GM19397 (cell line): Measurements from ENCODE around the gene SFTPA1.
"Not testable (repeated sequence)": the region's sequence is repeated elsewhere in the genome, so short reads cannot be mapped to it uniquely, and the experiment has no call there.

Source experiments
- ATAC-seq: cut with Tn5 transposase; IDR thresholded peaks from one replicate; pipeline ENCODE4 v1.9.1; 2021; ENCODE audit warnings: mild to moderate bottlenecking, moderate library complexity; ENCODE audit not compliant: unreplicated experiment

The SFTPA1 gene

DNA sequence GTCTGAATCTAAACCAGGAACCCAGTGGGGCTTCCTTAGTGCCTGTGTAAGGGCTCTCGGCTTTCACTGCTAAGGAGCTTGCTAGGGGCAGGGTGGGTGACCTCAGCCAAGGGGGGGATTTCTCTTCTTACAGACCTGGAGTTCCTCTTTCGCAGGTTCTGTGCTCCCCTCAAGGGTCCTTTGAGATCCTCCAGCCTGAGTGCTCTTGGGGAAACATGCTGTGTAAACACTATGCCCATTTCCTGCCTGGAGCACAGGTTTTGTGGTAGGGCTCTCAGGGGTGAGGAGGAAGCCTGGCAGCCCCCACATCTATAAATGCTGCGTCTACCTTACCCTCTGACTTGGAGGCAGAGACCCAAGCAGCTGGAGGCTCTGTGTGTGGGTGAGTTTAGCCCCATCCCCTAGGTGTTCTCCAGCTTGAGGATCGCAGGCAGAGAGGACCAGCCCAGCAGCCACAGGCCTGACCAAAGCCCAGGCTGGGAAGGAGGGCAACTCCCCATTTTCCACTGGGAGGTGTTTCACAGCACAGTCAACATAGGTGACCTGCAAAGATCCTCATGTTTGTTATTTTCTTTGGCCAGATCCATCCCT lies at the start of gene SFTPA1:
SFTPA1 (plus strand) TSS at position 339 of the 591 bp plus-strand sequence. CDS start 887 bp downstream, outside the sequence.
- ATAC-seq: no peak

DNA sequence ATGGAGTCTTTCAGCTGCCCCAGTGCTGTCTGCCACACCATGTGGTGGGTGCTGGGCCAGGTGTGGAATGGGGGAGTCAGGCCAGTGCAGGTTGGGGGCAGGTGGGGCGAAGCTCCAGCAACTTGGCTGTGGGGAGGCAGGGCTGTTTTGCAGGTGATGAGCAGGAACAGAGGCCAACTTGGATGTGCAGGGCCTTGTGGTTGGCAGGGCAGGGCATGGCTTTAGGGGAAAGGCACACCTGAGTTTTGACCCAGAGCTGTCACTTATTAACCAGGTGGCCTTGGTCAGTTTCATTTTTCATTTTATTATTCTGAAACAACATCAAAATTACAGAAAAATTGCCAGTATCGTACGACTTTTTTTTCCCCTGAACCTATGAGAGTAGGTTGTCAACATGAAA lies 49.5 kb upstream of the SFTPA1 start:
- no peak for ATAC-seq

DNA sequence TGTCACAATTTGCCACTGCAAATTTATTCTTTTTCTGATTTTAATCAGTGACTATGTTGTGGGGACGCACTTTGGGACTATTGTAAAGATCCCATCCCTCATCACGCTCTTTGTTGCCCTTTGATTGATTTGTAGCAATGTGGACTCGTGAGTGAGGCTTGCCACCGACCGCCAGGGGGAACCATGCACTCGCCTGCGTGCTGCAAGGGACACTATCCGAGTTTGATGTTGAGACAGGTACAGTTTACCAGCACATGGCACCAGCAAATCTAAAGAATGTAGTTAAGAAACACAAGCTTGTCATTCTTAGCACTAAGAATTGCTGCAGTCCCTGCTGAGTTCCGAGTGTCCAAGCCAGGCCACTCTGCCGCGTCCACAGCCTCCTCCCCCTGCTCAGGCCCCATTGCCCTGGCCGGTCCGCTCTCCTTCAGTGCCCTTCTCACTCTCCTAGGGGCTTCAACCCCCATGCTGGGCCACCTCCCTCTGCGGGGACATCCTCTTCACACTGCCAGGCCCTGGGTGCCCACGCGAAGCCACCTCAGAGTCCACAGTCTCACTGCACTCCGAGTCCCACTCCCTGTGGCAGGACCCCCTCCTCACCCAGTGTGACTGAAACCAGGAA lies 48.5 kb upstream of the SFTPA1 start:
- peak; percentile 68 for ATAC-seq

DNA sequence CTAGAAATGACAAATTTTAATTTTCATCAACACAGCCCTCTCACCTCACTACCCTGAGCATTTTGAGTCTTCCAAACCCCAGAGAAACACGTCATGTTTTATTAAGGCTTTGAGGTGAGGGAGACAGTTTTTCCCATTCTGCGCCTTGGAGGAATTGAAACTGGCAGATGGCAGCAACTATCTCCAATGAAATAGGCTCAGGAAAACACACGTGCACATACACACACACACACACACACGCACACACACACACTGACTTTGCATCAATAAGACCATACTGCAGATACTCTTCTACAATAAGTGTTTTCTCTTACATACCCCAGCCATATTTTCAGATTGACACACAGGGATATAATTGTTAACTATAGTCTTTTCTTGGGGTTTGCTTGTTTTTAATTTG lies 47.3 kb upstream of the SFTPA1 start:
- ATAC-seq: no peak

DNA sequence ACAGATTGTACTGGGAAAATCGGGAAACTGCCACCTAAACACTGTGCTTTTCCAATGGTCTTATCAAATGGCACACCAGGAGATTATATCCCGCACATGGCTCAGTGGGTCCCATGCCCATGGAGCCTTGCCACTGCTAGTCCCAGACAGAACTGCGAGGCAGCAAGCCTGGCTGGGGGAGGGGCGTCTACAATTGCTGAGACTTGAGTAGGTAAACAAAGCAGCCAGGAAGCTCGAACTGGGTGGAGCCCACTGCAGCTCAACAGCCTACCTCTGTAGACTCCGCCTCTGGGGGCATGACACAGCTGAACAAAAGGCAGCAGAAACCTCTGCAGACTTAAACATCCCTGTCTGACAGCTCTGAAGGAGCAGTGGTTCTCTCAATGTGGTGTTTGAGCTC lies 40.1 kb upstream of the SFTPA1 start:
- ATAC-seq: not testable (repeated sequence)

DNA sequence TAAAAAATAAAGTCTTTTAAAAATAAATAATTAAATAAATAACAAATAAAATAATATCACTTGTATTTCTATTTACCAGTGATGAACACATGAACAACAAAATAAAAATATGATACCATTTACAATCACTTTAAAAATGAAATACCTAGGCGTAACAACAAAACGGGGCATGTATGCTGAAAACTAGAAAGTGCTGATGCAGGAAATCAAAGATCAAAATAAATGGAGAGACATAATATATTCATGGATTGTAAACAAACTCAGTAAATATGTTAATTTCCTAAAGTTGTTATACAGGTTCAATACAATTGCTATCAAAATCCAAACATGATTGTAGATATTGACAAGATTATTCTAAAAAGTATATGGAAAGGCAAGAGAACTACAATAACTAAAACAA lies 31.4 kb upstream of the SFTPA1 start:
- no peak for ATAC-seq

DNA sequence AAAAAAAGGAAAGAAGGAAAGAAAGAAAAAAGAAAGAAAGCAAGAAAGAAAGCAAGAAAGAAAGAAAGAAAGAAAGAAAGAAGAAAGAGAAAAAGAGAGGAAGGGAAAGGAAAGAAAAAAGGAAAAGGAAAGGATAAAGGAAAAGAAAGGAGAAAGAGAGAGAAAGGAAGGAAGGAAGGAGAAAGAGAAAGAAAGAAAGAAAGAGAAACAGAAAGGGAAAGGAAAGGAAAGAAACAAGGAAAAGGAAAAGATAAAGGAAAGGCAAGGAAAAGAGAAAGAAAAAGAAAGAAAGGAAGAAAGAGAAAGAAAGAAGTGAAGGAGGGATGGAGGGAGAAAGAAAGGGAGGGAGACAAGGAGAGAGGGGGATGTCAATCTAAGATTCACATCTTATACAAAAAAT lies 29.7 kb upstream of the SFTPA1 start:
- no peak for ATAC-seq

DNA sequence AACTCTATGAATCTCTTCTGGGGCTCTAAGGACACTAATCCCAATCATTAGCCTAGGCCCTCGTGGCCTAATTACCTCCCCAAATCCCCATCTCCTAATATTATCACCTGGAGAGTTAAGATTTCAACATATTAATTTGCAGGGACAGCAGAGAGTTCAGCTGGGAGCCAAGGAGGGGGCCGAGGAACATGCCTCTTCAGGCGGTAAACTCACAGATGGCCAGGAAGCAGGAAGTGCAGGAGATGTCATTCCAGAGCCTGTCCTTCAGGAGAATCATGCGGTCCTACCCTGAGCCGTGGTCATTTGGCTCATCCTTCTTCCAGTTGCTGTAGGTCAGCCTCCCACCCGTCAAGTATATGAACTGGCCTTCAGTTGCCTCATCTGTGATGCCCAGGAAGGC lies 28.6 kb upstream of the SFTPA1 start:
- ATAC-seq: no peak

DNA sequence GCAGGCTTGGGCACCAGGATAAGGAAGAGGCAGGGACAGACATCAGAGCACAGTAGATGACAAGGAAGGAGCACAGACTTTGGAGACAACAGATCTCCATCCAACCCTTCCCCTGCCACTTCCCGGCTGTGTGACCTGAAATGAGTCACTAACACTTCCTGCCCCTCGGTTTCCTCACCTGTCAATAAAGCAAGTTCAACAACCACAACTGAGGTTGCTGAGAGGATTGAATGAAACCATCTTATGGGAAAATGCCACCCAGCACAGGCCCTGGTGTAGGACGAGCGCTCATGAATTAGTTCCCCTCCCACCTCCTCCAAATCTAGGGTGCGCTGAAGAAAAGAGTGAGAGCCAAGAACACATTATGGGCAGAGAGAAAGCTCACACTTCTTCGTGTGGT lies 27.8 kb upstream of the SFTPA1 start:
- not testable (repeated sequence) for ATAC-seq

DNA sequence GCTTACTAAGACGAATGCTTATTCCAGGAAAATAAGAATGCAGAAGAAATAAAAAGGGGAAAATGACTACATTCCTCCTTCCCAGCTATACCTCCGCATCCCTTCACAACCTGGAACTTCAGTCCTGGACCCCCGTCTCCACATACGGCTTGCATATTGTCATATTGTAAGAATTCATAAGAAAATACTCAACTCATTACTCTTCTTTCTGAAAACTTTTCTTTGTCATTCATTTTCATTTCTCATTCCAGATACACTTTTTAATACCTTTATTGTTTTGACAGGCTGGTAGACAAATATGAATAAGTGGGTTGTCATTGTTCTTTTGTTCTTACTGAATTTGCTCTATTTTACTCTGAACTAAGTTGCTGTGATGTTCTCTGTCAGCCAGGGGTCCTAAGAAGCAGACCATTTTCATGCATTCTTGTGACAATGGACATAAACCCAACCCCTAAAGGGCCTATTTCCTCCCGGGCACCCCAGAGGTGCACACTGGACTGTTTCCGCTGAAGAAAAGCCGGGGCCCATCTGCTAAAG lies 27.2 kb upstream of the SFTPA1 start:
- ATAC-seq: no peak

DNA sequence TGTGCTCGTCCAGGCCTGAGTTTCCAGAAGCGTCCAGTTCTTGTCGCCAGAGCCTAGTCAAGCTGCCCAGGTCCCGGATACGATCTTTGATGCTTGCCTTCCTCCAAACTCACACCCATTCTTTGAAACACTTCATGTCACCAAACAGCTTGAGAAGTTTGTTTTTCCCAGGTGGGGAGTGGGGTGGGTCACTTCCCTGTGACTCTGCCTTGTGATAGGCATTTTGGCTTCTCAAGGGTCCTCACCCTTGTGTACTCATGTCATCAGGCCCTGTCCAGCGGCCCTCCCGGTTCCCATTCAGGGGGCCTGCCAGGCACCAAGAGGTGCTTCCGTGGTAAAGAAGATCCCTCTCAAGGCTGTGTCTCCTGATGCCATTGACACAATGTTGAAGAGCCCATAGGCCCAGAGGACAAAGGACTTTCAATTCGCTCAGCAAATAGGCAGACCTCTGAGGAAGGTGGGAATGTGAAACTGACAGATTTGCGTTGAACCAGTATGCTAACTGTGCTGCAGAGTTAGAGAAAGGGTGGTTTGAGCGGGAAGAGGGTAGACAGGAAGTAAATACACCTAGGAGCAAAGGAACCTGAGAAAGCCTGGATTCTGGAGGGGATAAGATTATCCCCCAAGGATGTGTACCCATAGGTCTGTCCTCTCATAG lies 24.7 kb upstream of the SFTPA1 start:
- ATAC-seq: no peak

DNA sequence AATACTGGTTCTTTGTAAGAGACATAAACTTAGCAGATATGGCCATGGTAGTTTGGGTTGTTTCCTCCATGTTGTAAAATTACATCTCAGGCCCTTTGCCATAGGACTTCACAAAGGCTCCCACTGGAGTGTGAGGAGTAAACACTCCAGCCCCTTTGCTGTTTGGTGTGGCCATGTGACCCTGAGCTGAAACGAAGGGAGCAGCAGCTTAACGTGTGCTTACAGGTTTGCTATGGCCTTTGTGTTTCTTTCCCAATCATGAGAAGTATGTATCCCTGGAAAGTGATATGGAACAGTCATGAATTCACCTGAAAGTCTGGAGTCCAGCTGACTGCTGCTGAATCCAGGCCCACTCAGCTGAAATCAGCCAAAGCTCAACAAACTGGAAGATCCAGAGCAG lies 23.8 kb upstream of the SFTPA1 start:
- no peak for ATAC-seq

DNA sequence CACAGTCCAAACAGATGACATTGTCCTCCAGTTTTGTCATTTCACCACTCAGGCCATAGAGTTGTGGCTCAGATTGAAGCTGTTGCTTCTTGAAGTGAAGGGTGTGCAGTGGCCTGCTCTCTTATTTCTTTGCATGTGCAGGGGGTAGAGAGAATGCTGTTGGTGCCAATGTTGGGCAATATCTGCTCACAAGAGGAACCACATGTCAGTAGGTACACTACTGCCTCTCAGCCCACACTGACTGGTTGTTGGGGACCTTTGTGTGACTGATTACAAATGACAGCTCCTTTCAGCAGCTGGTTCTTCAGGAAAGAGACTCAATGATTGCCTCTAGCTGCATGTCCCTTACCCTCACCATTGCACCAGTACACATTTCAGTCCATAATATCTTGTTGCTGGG lies 21.9 kb upstream of the SFTPA1 start:
- ATAC-seq: no peak

DNA sequence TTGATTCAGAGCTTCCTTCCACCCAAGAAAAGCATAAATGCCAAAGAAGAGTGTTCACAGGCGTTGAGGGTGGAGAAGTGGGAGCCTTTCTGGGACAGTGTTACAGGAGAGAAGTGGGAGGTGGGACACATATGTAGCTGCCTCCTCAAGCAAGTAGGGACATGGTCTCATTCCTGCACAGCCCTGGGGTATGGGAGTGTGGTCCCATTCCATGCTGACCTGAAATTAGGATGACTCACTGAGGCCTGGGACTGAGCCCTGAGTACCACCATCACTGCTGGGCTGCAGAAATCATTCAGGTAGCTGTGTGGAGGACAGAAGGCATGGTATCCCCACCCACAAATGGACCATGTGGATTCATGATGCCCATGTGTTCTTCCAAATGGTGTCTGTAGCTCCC lies 17.4 kb upstream of the SFTPA1 start:
- no peak for ATAC-seq

DNA sequence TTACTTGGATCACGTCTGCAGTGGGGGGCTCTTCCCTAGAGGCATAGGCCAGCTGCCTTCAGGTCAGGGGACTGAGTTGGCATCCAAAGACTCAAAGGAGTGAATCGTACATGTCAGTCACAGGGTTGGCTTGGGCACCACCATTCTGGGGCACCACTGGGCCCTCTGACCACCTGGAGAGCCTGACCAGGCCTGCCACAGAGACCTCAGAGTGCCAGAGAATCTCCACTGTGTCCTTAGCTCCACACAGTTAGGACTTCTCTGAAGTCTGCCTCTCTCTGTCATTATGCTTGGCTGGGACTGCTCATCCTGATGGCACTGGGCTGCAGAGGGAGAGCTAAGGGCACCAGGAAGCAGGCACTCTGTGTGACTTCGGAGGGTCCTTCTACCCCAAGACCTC lies 16.2 kb upstream of the SFTPA1 start:
- not testable (repeated sequence) for ATAC-seq

DNA sequence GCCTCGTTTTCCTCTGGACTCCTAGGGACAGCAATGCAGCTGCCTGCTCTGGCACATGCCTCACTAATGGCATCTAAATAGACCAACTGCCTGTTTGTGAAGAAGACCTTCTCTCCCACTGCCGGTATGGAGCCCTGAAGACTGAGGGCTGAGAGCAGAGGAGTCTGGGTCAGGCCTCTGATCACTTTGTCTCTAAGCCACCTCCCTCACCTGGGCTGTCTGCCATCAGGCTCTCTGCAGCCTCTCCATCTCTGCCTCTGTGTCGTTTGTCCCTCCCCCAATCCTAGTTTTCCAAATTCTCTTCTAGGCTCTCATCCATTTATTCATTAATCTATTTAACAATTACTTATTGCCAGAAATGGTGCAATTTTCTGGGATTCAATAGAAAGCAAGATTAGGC lies 15.2 kb upstream of the SFTPA1 start:
- ATAC-seq: no peak

DNA sequence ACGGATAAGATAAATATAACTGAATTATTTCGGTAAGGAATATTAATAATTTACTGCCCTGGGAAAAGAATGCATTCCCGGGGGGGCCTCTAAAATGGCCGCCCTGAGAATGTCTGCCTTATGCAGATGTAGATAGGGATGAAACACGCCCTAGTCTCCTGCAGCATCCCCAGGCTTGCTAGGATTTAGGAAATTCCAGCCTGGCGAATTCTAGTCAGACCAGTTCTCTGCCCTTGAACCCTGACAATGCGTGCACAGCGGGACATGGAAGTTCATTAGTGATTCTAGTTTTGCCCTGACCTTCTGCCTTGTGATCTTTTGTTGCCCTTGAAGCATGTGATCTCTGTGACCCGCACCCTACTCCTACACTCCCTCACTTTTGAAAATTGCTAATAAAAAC lies 11.1 kb upstream of the SFTPA1 start:
- ATAC-seq: not testable (repeated sequence)

DNA sequence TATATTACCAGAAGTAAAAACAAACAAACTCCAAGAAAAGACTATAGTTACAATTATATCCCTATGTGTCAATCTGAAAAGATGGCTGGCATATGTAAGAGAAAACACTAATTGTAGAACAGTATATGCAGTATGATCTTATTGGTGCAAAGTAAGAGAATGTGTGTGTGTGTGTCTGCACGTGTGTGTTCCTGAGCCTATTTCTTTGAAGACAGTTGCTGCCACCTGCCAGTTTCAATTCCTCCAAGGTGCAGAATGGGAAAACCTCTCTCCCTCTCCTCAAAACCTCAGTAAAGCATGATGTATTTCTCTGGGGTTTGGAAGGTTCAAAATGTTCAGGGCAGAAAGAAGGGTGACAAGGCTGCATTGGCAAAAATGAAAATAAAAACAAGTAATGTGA lies 8.8 kb upstream of the SFTPA1 start:
- ATAC-seq: no peak

DNA sequence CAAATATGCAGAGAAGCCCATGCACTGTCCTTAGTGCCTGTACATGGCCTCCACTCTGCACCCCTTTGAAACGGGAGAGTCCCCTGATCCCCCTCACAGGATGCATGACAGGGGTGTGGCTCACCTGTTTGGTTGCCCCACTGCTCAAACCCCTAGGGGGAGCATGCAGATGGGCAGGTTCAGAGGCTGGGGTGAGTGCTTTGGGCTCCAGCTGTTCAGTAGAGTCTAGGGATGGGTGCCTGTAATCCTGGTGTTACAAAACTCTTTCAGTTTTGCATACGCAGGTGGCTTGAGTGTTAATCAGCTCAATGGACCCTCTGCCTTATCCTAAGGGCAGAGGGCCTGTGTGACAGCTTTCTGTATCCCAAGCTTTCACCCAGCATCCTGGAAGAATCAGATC lies 7.8 kb upstream of the SFTPA1 start:
- no peak for ATAC-seq

DNA sequence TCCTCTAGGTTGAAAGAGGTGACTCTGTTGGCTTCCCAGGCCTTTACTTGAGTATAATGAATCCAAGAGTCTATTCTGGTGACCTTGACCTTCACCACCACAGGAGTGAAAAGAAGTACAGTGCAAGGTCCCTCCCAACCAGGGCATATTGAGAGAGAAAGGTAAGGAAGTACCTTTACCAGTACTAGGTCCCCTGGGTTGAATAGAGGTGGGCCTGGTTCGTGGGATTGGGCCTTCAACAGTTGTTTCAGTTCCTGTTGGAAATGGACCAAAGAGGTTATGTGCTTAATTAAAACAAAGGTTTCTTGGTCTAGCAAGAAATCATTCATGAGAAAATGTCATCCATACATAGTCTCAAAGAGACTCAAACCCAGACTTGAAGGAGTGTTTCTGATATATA lies 6.4 kb upstream of the SFTPA1 start:
- ATAC-seq: no peak

DNA sequence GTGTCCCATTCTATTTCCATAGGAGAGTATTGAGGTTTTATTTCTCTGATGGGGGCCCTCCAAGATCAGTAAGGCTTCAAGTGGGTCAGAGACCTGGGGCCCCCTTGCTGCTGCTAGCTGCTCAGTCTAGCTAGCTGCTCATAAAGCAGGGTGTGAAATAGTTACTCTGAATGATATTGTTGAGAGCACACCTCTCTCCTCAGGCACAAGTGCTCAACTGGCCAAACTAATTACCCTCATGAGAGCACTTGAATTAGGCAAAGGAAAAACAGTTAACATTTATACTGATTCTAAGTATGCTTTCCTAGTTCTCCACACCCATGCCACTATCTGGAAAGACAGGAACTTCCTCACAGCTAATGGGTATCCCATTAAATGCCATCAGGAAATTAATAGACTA lies 5.4 kb upstream of the SFTPA1 start:
- ATAC-seq: no peak
